Activated CD4-positive, alpha-beta T cell treated with anti-CD3 and anti-CD28 coated beads, Interleukin-2, amount 50 U/mL, for 16 hours (primary cell): ENCODE results near the gene DOCK10.

Experiments used
- DNase-seq: peaks from one replicate; pipeline ENCODE4 v3.0.0-alpha.2; 2020

DOCK10 gene

GRCh38 chr2:224753743-224754540 lies 288.3 kb downstream of the DOCK10 start:
- DNase-seq, result no peak

GRCh38 chr2:224751996-224752698 lies 290.1 kb downstream of the DOCK10 start:
- DNase-seq, result no peak

- DNase-seq, result no peak
Measured at GRCh38 chr2:224749136-224749535, 293.1 kb downstream of the DOCK10 start.

- no peak for DNase-seq
Measured at GRCh38 chr2:224747765-224748164, 294.5 kb downstream of the DOCK10 start.

GRCh38 chr2:224736227-224736626 lies 306.0 kb downstream of the DOCK10 start:
- DNase-seq, result no peak

- no peak for DNase-seq
Measured at GRCh38 chr2:224734949-224735348, 307.3 kb downstream of the DOCK10 start.

- no peak for DNase-seq
Measured at GRCh38 chr2:224731665-224732064, 310.6 kb downstream of the DOCK10 start.

GRCh38 chr2:224729435-224729834 lies 312.8 kb downstream of the DOCK10 start:
- DNase-seq, result no peak

- DNase-seq, result no peak
Measured at GRCh38 chr2:224724331-224724730, 317.9 kb downstream of the DOCK10 start.

- no peak for DNase-seq
Measured at GRCh38 chr2:224723586-224724217, 318.6 kb downstream of the DOCK10 start.

- no peak for DNase-seq
Measured at GRCh38 chr2:224722770-224723169, 319.5 kb downstream of the DOCK10 start.

- DNase-seq, result no peak
Measured at GRCh38 chr2:224722250-224722649, 320.0 kb downstream of the DOCK10 start.

- no peak for DNase-seq
Measured at GRCh38 chr2:224716921-224717320, 325.3 kb downstream of the DOCK10 start.

- no peak for DNase-seq
Measured at GRCh38 chr2:224716201-224716600, 326.1 kb downstream of the DOCK10 start, which contains the start of gene CCDC195. TSS of gene CCDC195 (minus strand) at chr2:224716365. CDS start at chr2:224716365, 0 bp downstream.
